ENCODE data around the gene PAFAH2. TPM values are rescaled to one million over a fixed set of nuclear protein-coding genes. Genes with fewer than 3 reads are reported as not detected.
A peak's percentile ranks its signal among the peaks of the same experiment; 100 is the strongest.

PAFAH2 gene
- total RNA-seq, 1 donor from 2014 or later: 11.3 TPM

DNA sequence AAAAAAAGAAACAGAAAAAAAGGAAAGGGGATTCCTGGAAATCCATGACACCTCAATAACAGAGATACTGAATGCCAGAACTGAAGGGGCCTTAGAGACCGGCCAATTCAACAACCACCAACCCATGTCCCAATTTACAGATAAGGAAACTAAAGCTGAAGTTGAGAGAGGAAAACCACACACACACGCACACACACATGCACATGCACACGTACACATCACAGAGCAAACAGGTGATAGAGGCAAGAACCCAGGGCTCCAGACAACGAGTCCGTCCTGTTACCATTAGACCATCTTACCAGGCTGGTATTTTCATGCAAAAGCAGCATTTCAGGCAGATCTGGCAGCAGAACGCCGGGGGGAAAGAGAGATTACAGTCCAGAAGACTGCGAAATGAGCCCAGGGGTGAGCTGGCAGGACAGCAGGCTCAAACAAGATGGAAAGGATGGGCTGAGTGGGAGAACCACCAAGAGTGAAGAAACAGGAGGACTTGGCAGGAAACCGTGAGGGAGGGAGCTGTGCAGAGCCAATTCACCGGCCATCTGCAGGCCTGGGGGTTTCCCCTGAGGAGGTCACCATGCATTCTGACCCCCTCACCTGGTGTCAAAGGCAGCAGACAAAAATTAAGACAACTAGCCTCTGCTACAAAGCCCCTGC lies 43.5 kb downstream of the PAFAH2 start:
- no peak overlapping the region for H3K4me3 ChIP-seq (ENCODE audit: low read depth, low read length)
- DNase-seq (ENCODE audit: low read depth) (peak; percentile 23), FAIRE-seq (peak; percentile 75)

DNA sequence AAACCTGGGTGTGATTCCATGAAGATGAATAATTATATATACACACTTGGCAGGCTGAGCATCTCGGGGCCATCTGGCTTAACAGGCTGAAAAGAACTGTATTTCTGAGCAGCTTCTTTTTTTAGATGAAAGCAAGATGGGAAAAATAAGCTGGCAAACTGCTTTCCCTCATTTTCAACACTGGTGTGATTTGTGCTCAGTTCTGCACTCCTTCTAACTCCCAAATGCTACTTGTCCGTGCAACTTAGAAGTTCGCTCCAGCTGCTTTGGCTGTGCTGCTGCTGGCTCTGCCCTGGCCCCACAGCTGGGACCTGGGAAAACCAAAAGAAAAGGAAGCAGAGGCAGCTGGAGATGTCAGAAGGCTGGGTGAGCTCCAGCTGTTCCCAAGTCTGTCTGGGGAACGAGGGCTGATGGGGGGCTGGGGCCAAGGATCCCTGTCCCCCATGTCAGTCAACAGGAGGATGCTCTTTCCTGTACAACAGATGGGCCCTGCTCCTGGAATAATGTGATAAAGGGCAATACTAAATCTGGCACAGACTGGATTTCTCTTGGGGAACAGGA lies 44.9 kb downstream of the PAFAH2 start:
- Histone ChIP-seq H3K27me3 (ENCODE audit: control insufficient read depth, insufficient read depth, low read length) (no peaks in the 10 kb centered on the region), H3K36me3 (ENCODE audit: control insufficient read depth, insufficient read depth, low read length) (no peaks in the 10 kb centered on the region), H3K4me3 (ENCODE audit: low read depth, low read length) (no peak overlapping the region)
- DNase-seq (ENCODE audit: low read depth) (no peak), FAIRE-seq (no peak)
- TF ChIP-seq, protein P1, sequence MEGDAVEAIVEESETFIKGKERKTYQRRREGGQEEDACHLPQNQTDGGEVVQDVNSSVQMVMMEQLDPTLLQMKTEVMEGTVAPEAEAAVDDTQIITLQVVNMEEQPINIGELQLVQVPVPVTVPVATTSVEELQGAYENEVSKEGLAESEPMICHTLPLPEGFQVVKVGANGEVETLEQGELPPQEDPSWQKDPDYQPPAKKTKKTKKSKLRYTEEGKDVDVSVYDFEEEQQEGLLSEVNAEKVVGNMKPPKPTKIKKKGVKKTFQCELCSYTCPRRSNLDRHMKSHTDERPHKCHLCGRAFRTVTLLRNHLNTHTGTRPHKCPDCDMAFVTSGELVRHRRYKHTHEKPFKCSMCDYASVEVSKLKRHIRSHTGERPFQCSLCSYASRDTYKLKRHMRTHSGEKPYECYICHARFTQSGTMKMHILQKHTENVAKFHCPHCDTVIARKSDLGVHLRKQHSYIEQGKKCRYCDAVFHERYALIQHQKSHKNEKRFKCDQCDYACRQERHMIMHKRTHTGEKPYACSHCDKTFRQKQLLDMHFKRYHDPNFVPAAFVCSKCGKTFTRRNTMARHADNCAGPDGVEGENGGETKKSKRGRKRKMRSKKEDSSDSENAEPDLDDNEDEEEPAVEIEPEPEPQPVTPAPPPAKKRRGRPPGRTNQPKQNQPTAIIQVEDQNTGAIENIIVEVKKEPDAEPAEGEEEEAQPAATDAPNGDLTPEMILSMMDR (IDR thresholded peaks at IDR 0.05; ENCODE audit: insufficient read depth, low read length, severe bottlenecking): no peak

More for the DNA sequence above, 43.5 kb downstream of the PAFAH2 start:
- no peaks in the 10 kb centered on the region for H3K27me3 ChIP-seq (ENCODE audit: control insufficient read depth, insufficient read depth, low read length)
- TF ChIP-seq, protein P1 (IDR thresholded peaks at IDR 0.05; ENCODE audit: insufficient read depth, low read length, severe bottlenecking): no peak
- H3K36me3 ChIP-seq (ENCODE audit: control insufficient read depth, insufficient read depth, low read length): no peaks in the 10 kb centered on the region

DNA sequence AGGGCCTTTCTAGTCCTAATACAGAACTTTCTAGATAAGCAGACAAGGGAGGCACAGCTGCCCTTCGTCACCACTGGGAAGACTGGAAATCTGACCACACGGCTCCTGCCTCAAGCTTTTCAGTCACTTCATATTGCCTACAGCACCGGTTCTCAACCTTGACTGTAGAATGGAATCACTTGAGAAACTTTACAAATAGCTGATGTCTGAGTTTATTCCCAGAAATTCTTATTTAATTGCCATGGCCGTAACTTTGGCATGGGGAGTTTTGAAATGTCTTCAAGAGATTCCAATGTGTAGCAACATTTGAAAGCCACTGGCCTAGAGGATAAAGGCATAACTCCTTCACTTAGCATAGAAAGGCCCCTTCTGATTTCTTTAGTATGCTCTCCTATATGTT lies 49.2 kb downstream of the PAFAH2 start:
- Histone ChIP-seq H3K27me3 (ENCODE audit: control insufficient read depth, insufficient read depth, low read length) (no peaks in the 10 kb centered on the region), H3K4me3 (ENCODE audit: low read depth, low read length) (no peak overlapping the region), H3K36me3 (ENCODE audit: control insufficient read depth, insufficient read depth, low read length) (no peaks in the 10 kb centered on the region)
- TF ChIP-seq, protein P1 (IDR thresholded peaks at IDR 0.05; ENCODE audit: insufficient read depth, low read length, severe bottlenecking): no peak
- no peak for FAIRE-seq
- no peak for DNase-seq (ENCODE audit: low read depth)

DNA sequence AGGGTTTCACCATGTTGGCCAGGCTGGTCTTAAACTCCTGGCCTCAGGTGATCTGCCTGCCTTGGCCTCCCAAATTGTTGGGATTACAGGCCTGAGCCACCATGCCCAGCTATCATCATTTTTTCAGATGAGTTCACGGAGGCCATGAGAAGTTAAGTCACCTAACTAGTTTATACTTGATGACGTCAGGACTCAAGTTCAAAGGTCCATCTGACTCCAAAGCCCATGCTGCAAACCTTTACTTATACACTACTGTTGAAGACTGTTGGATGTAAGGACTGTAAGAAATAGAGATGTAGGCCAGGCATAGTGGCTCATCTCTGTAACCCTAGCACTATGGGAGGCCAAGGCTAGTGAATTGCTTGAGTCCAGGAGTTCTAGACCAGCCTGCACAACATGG lies 50.8 kb downstream of the PAFAH2 start:
- Histone ChIP-seq H3K4me3 (ENCODE audit: low read depth, low read length) (no peak overlapping the region), H3K36me3 (ENCODE audit: control insufficient read depth, insufficient read depth, low read length) (no peaks in the 10 kb centered on the region), H3K27me3 (ENCODE audit: control insufficient read depth, insufficient read depth, low read length) (no peaks in the 10 kb centered on the region)
- FAIRE-seq (no peak), DNase-seq (ENCODE audit: low read depth) (no peak)
- TF ChIP-seq, protein P1 (IDR thresholded peaks at IDR 0.05; ENCODE audit: insufficient read depth, low read length, severe bottlenecking): no peak

DNA sequence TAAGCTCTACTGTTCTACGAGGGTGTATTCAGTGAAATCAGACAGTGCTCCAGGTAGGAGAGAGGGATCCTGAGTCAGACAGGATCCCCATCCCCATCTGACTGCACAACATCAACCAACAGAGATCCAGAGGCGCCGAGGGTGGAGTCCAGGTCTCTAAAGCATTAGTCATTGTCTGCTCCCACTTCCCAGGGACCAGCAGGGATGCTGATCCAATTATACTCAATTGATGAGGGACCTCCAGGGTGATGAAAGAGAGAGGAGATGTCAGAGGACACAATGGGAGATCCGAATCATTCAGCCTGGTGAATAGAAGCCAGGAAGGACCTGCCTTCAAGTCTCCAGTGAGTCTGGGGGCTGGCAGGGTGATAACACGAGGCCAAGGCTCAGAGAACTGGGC lies 52.1 kb downstream of the PAFAH2 start:
- TF ChIP-seq, protein P1 (IDR thresholded peaks at IDR 0.05; ENCODE audit: insufficient read depth, low read length, severe bottlenecking): no peak

More for the DNA sequence above, 52.1 kb downstream of the PAFAH2 start:
- Histone ChIP-seq H3K27me3 (ENCODE audit: control insufficient read depth, insufficient read depth, low read length) (no peaks in the 10 kb centered on the region), H3K4me3 (ENCODE audit: low read depth, low read length) (no peak overlapping the region), H3K36me3 (ENCODE audit: control insufficient read depth, insufficient read depth, low read length) (no peaks in the 10 kb centered on the region)
- DNase-seq (ENCODE audit: low read depth) (no peak), FAIRE-seq (no peak)
